SK-N-SH treated with all-trans-retinoic acid at 6 μM for 48 hours (cell line): ENCODE data around the gene ARID4B.

Experiments
- ESRRG ChIP-seq: fragments of 250-450 bp; sonication (Bioruptor Pico); IDR thresholded peaks from 2 replicates; pipeline ENCODE4 v1.6.1; 2021; ENCODE audit warnings: mild to moderate bottlenecking
- POU6F1 ChIP-seq: fragments of 250-450 bp; sonication (Bioruptor Pico); IDR thresholded peaks from 2 replicates; pipeline ENCODE4 v1.8.0; 2021; ENCODE audit warnings: low read depth, mild to moderate bottlenecking, moderate library complexity, borderline replicate concordance
- SNAI2 ChIP-seq: fragments of 250-450 bp; sonication (Bioruptor Pico); IDR thresholded peaks from 2 replicates; pipeline ENCODE4 v1.5.0; 2020; ENCODE audit warnings: mild to moderate bottlenecking, moderate library complexity
- ZNF70 ChIP-seq: fragments of 450-650 bp; formaldehyde crosslinking; IDR thresholded peaks from 2 replicates; pipeline ENCODE4 v1.5.0; 2020; ENCODE audit warnings: mild to moderate bottlenecking, moderate library complexity
- ZNF8 ChIP-seq: fragments of 450-650 bp; formaldehyde crosslinking; IDR thresholded peaks from 2 replicates; pipeline ENCODE4 v1.5.0; 2020; ENCODE audit warnings: mild to moderate bottlenecking, moderate library complexity
- TF ChIP-seq, protein P1 (sequence below): fragments of 250-450 bp; sonication (Bioruptor Pico); IDR thresholded peaks from 2 replicates; pipeline ENCODE4 v1.5.1; 2020; ENCODE audit warnings: low read depth, mild to moderate bottlenecking, moderate library complexity
- TF ChIP-seq, protein P2 (sequence below): fragments of 250-450 bp; sonication (Bioruptor Pico); IDR thresholded peaks from 2 replicates; pipeline ENCODE4 v1.5.0; 2020; ENCODE audit warnings: mild to moderate bottlenecking, moderate library complexity

DNA sequence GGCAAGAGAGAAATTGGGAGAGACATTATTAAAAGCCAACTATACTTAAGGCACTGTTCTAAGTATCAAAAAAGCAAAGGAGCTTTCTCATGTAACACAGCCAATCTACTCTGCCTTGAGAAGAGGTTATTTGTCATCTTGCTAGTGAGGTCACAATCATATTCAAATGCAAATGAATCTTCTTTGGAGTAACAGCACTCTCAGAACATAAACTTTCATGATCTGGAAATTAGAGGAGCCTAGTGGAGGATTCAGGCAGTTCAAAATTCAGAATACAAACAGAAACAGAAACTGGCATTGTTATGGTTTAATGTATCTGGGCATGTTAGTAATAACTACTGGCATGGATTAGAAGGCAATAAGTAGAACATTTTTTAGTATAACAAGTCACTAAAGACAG, 57.4 kb downstream of the ARID4B start:
- TF ChIP-seq ESRRG (CRISPR knock-in tag) (no peak), ZNF8 (no peak), SNAI2 (CRISPR knock-in tag) (no peak), ZNF70 (CRISPR knock-in tag) (no peak), POU6F1 (no peak)
- TF ChIP-seq, protein P1, sequence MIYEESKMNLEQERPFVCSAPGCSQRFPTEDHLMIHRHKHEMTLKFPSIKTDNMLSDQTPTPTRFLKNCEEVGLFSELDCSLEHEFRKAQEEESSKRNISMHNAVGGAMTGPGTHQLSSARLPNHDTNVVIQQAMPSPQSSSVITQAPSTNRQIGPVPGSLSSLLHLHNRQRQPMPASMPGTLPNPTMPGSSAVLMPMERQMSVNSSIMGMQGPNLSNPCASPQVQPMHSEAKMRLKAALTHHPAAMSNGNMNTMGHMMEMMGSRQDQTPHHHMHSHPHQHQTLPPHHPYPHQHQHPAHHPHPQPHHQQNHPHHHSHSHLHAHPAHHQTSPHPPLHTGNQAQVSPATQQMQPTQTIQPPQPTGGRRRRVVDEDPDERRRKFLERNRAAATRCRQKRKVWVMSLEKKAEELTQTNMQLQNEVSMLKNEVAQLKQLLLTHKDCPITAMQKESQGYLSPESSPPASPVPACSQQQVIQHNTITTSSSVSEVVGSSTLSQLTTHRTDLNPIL, result no peak
- TF ChIP-seq, protein P2, sequence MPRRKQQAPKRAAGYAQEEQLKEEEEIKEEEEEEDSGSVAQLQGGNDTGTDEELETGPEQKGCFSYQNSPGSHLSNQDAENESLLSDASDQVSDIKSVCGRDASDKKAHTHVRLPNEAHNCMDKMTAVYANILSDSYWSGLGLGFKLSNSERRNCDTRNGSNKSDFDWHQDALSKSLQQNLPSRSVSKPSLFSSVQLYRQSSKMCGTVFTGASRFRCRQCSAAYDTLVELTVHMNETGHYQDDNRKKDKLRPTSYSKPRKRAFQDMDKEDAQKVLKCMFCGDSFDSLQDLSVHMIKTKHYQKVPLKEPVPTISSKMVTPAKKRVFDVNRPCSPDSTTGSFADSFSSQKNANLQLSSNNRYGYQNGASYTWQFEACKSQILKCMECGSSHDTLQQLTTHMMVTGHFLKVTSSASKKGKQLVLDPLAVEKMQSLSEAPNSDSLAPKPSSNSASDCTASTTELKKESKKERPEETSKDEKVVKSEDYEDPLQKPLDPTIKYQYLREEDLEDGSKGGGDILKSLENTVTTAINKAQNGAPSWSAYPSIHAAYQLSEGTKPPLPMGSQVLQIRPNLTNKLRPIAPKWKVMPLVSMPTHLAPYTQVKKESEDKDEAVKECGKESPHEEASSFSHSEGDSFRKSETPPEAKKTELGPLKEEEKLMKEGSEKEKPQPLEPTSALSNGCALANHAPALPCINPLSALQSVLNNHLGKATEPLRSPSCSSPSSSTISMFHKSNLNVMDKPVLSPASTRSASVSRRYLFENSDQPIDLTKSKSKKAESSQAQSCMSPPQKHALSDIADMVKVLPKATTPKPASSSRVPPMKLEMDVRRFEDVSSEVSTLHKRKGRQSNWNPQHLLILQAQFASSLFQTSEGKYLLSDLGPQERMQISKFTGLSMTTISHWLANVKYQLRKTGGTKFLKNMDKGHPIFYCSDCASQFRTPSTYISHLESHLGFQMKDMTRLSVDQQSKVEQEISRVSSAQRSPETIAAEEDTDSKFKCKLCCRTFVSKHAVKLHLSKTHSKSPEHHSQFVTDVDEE (CRISPR knock-in tag), result no peak
